ENCODE measurements around the gene CBLC.

DNA sequence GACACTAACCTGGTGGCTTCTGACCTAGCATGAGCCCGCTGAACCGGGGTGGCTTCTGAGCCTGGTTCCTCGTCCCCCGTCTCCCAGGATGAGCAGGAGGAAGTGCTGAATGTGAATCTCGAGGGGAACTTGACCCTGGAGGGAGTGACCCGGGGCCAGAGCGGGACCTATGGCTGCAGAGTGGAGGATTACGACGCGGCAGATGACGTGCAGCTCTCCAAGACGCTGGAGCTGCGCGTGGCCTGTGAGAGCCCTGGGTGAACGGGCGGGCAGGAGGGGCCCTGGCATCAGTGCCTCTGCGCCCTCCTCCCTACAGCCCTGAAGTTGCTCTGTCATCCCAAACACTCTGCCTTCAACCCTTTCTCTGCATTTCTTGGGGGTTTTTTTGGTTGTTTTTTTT, 36.8 kb downstream of the CBLC start:
- TF ChIP-seq EZH2 (IDR thresholded peaks at IDR 0.05; ENCODE audit: borderline replicate concordance) (no peak), EZH2phosphoT487 (IDR thresholded peaks at IDR 0.05; ENCODE audit: low read depth, severe bottlenecking, unreplicated experiment) (no peak)
- TF ChIP-seq, protein P1, sequence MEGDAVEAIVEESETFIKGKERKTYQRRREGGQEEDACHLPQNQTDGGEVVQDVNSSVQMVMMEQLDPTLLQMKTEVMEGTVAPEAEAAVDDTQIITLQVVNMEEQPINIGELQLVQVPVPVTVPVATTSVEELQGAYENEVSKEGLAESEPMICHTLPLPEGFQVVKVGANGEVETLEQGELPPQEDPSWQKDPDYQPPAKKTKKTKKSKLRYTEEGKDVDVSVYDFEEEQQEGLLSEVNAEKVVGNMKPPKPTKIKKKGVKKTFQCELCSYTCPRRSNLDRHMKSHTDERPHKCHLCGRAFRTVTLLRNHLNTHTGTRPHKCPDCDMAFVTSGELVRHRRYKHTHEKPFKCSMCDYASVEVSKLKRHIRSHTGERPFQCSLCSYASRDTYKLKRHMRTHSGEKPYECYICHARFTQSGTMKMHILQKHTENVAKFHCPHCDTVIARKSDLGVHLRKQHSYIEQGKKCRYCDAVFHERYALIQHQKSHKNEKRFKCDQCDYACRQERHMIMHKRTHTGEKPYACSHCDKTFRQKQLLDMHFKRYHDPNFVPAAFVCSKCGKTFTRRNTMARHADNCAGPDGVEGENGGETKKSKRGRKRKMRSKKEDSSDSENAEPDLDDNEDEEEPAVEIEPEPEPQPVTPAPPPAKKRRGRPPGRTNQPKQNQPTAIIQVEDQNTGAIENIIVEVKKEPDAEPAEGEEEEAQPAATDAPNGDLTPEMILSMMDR (IDR thresholded peaks at IDR 0.05; ENCODE audit: poor library complexity): no peak

Data from hepatocyte (in vitro differentiated cells).